NCI-H446 treated with DMSO at 0.1 percent for 48 hours (cell line): ENCODE measurements around the gene TTC9.
"Not testable (repeated sequence)": the region's sequence is repeated elsewhere in the genome, so short reads cannot be mapped to it uniquely, and the experiment has no call there.

Source experiments
- DNase-seq: peaks from one replicate; lab custom pipeline; 2025; lab: John Stamatoyannopoulos, UW

TTC9 gene

DNA sequence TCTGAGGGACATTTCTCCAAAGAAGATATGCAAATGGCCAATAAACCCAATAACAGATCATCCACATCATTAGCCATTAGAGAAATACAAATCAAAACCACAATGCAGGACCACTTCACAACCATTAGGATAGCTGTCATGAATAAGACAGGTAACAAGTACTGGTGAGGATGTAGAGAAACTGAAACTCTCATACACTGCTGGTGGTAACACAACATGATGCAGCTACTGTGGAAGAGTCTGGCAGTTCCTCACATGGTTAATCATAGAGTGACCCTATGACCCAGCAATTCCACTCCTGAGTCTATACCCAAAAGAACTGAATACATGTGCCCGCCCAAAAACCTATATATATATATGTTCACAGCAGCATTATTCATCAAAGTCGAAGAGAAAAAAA, 39.0 kb downstream of the TTC9 start:
- DNase-seq = no peak

DNA sequence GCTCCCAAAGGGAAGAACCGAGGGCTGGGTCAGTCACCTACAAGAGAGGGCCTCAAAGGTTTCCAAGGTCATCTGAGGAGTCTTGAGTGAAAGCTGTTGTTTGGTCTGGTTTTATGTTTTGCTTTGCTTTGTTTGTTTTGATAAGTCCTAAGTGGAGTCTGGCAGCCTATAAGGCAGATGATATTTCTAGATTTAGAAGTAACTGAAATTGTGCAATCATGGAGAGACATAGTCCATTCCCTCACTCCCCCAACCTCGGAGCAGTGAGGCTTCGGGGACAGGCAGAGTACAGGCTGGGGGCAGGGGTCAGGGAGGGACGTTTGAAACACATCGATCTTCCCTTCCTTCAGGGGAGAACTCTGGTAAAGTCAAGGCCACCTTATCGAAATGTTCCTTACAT, 42.3 kb downstream of the TTC9 start:
- DNase-seq = no peak

DNA sequence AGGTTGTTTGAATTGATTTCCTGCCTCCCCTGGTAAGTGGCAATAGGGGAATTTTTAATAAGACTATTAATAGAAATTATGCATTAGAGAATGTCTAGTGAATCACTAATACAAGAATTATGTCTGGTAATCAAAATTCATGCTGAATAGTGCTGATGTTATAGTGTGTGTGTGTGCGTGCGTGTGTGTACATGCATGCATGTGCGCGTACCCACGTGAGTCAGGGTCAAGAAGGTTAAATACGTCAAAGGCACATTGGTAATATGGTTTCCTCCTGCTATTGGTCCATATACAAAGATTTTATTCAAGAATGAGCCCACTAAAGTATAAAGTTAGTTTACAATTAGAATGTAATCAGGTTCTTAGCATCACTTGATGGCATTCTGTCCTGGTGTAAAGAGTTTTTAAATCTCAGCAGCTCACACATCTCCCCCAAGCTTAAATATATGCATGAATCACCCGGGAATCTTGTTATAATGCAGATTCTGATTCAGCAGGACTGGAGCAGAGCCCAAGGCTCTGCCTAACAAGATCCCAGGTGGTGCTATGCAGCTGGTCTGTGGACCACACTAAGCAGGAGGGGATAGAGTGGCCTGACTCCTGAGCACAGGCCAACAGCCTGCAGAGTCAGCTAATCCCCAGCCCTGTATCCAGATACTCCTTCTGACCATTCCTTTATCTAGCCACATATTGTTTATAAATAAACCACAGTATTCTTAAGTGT, 43.9 kb downstream of the TTC9 start:
- no peak for DNase-seq

DNA sequence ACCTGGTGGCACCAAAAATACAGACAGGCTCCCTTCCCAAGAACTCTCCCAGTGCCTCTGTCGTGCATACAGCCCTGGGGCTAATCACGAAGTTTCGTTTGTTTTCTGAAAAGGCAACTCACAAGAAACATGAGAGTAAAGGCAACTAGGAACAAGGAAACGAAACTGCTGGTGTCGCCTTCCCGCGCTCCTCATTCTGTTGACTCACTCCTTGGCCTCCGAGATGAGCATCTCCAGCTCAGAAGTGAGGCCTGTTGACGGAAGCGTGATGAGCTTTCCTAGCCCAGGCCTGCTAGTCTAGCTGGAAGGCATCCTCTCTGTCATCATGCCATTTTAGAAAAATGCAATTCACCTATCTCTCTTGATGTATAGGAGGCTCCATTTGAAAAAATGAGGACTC, 50.5 kb downstream of the TTC9 start:
- DNase-seq = no peak

DNA sequence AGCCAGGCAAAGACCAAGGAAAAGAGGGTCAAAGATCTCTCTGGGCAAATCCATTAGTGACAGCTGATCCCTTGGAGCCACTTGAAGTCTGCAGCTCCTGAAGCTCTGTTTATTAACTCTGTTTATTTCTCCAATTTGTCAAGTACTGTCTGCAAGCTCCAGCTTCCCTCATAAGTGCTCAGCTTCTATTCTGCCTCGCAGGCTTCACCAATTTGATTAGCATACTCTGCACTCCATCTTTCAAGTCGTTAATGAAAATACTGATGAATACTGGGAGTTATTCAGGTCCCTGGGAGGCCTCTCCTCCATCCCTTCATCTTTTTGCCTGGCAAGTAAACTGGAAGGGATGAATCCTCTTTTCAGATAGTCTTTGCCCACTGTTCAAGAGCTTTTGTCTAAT, 54.3 kb downstream of the TTC9 start:
- DNase-seq = no peak

DNA sequence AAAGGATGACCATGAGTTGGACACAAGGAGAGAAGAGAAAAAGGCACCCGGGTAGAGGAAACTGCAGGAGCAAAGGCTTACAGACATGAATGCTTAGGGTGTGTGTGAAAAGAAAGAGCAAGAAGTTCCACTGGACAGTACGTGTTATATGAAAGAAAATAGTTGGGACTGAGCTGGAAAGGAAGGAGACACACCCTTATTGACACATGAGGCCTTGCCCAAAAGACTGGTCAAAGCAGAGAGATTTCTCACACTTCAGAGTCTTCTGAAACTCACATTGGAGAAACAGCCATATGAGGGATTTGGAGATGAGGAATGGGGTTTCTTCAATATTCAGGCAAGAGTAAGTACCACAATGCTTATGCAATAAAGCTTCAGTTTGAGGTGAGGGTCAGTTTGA, 56.0 kb downstream of the TTC9 start:
- DNase-seq = no peak

DNA sequence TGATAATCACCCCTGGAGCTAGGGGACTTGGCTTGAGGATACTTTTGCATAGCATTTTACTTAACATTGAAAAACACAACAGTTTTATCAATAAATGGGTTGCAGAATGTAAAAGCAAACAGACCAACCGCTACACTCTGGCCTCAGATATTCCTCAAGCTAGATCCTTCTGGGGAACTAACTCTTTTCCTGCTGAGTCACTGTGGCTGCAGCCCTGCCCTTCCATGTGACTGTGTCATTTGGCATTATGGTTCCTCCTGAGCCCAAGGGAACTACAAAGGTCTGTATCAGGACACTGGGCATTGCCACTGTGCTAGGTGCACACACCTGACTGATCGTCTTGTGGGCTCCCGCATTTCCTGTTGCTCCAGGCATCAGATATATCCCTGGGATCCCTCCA, 56.6 kb downstream of the TTC9 start:
- DNase-seq = no peak

DNA sequence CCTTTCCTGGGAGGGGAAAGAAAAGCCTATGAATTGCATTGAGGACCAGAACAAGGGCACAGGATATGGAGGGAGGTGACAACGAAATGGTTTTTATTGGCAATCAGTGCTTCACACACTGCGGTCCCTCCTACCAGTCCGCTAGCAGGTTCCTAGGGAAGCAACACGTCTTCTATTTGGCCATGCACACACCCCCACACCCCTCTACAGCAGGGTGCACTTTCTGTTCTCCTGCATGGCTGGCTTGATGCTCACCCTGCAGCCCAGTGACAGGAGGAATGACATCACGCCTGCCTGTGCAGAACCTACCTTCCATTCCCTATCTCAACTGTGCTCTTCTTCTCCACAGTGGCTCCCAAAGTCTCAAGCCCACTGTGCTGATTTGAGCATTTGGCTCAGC, 57.9 kb downstream of the TTC9 start:
- DNase-seq = no peak

DNA sequence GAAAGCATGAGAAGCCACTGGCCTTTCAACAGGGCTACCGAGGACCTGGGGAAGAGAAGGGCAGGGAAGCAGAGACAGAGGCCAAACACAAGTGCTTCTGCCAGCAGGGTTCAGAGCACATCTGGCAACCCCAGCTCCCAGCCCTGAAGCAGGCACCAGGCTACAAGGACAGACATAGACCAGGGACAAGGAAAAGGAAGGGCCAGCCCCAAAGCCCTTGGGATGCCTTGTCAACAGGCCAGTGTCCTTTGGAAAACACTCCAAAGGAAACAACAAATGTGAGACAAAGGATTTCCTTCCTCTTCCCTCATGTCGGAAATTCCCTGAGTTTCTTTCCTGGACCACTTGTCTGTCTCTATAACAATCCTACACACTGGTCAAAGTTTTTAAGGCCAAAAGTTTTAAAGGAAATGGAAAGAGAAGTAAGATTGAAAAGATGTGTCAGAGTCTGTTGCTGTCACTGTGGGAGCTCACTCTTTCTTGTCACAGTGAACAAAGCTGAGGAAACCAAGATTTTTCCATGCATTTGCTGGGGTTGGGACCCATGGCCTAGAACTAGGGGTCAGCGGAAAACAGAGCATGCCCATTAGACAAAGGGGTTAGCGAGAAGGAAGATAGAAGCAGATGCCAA, 59.4 kb downstream of the TTC9 start:
- no peak for DNase-seq

DNA sequence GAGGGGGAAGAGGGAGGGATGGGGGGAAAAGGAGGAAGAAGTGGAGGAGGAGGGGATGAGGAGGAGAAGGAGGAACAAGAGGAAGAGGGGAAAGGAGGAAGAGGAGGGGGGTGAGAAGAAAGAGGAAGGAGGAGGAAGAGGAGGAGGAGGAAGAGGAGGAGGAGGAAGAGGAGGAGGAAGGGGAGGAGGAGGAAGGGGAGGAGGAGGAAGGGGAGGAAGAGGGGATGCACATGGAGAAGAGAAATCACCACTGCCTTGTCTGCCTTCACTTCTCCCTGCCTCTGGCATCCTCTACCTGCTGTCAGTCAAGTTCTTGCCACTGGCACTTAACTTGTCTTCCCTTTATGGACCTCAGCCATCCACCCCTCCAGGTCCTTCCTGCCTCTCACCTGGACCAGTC, 59.9 kb downstream of the TTC9 start:
- no peak for DNase-seq

DNA sequence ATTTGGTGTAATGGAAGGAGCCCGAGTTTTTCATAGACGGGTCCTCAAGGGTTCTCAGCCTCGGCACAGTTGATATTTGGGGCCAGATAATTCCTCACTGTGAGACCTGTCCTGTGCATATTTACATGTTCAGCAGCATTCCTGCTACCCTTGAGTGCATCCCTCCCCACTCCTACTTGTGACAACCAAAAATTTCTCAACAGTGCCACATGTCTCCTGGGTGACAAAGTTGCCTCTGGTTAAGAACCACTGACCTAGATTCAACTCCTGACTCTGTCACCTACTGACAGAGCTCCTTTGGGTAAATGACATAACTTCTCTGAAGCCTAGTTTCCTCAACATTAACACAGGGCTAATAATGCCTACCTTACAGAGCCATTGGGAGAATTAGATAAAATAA, 60.4 kb downstream of the TTC9 start:
- no peak for DNase-seq

DNA sequence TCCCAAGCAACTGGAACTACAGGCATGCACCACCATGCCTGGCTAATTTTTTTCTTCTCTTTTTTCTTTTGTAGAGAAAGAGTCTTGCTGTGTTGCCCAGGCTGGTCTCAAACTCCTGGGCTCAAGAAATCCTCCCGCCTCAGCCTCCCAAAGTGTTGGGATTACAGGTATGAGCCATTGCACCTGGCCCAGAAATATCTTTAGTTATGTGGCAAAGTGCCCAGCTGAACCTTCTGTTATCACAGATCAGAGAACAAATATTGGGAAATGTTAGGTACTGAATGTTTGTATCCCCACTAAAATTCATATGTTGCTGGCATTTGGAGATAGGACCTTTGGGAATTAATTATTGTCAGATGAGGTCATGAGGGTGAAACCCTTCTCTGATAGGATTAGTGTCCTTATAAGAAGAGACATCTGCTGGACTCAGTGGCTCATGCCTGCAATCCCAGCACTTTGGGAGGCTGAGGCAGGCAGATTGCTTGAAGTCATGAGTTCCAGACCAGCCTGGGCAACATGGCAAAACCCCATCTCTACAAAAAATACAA, 62.0 kb downstream of the TTC9 start:
- not testable (repeated sequence) for DNase-seq

DNA sequence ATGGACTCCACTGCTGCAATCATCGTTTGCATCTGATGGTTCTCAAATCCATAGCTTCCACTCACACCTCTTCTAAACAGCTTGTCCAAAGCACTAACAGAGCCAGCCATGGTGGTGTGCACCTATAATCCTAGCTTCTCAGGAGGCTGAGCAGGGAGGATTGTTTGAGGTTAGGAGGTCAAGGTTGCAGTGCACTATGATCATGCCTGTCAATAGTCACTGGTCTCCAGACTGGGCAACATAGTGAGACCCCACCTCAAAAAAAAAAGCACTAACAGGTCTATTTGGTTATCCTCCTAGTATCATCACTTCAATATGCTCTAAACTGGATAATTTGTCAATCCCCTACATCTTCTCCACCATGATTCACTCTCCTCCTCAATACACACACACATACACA, 63.2 kb downstream of the TTC9 start:
- no peak for DNase-seq

DNA sequence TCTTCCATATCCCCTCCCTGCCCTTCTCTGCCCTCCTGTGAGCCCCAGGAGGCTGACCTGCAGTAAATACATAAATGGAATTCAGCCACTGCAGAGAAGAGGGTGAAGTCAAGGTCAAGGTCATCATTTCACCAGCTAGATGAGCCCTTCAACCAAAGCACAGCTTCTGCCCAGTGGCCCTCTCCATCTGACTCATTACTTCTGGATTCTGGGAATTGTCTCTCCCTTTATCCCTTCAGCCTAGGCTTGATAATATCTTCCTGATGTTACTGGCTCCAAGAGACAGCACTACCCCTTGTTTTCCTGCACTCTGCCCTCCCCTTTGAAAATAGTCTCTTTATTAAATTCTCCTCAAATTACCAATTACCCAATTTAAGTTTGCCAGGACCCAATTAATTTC, 64.5 kb downstream of the TTC9 start:
- no peak for DNase-seq

DNA sequence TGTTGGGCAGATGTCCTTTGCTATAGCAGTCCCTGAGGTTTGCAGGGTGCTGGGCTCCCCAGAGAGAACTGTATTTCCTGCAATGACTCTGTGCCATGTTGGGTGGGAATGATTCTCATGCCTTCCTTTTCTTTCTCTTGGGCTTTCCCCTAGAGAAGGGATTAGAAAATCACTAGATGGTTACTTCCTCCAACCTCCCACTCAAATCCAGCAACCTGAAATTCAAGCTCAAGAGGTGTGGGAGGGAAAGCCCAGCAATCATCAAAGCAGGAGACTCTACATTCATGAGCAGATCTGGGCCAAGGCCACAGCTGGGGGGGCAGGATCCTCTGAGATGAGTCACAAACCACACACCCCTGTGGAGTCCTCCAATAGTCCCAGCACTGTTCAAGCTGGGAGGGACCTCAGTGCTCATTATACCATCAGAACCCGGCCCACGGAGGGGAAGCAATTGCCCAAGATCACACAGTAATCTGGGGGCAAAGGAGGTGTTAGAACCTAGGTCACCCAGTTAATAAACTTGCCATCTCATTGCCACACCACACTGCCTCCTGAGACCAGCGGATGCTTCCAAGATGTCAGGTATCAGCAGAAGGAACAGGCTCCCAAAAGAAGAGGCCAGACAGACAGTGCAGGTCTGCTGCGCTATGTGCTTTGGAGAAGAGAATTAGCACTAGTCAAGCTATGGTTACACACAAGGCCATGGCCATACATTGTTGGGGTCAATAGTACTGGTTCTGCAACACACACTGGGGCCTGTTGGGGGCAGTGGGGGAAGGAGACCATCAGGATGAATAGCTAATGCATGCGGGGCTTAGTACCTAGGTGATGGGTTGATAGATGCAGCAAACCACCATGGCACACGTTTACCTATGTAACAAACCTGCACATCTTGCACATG, 65.7 kb downstream of the TTC9 start:
- no peak for DNase-seq

DNA sequence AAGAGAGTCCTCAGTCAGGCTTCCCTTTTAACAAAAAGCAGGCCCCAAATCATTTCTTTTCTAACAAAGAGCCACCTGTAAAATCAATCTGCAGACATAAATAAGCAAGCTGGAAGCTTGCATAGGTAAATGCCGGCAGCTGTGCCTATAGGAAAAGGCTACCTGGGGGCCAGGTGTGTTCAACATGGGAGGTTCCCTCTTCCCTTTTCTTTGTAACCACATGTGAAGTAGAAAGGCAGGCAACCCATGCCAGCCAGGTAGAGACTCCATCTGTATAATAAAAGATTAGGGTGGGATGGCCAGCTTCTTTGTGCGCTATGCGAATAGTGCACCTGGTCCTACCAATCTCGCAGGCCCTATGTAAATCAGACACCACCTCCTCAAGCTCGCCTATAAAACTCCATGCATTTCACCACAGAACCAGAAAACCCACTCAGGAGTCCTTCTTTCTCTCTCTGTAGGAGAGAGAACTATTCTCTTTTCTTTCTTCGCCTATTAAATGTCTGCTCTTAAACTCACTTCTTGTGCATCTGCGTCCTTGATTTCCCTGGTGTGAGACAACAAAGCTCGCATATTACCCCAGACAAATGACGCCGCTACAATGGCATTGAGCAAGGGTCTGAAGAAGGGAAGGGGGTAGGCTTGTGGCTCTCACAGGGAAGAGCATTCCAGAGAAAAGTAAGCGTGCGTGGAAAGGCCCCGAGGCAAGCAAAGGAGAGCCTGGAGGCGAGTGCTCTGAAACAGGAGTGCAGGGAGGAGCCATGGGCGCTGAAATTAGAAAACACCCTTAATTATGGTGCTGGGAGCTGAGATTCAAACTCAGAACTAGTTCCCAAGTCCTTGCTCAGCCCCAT, 67.2 kb downstream of the TTC9 start:
- DNase-seq = no peak

DNA sequence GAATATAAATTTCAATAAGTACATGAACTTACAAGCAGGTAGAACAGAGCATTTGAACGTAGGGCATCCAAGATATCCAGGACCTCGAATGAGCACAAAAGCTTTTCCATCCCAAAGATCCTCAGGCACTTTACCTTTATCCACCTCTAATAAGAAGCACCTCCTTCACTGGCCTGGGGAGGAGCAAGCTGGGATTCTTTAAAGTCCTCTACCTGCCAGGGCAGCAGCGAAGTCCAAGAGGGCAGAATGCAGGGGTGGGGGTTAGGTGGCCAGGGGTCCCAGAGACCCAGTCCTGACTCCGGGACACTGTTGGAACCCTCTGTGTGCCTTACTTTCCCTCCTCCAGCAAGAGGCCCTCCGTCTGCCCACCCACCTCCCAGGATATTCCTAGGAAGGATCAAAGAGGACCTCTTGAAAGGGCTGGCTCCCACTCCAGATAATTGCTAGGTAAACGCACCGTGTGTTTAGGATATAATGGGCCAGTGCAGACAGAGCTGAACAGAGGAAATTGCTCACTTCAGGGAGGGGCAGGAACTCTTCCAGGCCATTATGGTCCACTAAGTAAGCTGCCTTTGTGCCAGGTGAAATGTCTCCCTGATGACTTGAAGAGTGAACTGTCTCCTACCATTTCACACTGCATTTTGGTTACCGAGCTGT, 68.1 kb downstream of the TTC9 start:
- no peak for DNase-seq

DNA sequence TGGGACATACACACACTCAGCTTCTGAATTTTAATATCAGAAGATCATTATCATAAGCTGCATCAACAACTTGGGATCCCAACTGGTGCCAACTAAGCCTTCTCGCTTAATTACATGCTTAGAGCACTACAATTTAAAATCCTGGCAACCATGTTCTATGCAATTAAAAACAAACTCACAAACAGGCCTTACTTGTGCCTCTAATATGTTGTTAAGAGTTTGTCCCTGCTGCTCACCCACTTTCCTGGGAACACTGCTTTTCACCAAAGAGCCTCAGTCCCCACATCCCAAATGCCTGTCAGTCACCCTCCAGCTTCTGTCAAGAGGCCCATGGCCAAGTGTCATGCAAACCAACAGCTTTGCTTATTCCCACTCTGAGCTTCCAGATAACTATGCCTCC, 69.7 kb downstream of the TTC9 start:
- no peak for DNase-seq

DNA sequence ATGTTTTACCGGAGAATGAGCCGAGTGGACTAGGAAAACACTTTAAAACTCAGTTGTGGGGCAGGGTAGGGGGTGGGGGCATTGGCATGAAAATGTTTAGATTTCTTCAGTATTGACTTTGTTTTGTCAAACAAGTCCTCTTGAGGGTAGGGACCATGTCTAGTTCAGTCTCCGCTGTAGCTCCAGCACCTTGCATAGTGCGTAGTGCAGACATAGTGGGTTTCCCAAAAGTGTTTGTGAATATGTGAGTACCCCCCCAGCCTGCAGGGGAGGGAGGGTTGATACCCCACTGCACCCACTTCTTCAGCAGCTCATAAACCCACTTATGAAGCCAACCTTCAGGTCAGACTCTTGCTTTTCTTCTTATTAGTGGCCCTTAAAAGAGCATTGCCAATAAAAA, 71.4 kb downstream of the TTC9 start:
- no peak for DNase-seq

DNA sequence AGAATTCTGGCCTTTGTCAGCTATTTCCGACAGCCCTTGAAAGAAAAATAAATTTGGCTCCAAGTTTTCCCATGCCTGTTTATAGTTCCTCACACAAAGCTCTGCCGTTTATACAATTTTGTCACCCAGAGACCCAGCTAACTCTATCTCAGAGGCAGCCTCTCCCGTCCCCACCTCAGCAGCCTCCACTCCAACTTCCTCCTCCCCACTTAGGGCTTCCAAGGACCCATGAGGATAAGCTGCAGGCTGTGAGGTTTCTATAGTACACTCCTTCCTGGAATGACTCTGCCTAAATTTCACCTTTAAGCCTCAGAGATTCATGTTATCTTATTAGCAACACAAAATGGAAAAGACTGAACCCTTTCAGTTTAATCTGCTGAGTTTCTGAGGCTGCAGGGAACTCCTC, 71.8 kb downstream of the TTC9 start:
- no peak for DNase-seq

DNA sequence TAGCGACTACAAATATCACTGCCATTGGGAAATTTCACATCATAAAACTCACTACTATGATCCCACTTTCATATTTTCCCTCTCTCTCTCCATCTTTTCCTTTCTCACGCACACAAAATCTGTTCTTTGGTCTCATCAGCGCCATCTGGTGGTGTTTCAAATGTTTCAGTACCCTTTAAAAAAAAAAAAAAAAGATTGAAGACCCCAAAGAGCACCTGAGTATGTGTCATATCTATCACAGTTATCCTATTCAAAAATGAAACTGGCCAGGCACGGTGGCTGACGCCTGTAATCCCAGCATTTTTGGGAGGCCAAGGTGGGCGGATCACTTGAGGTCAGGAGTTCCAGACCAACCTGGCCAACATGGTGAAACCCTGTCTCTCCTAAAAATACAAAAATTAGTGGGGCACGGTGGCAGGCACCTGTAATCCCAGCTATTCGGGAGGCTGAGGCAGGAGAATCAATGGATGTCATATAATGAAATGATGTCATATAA, 72.4 kb downstream of the TTC9 start:
- peak; percentile 45 for DNase-seq
